SK-N-SH treated with all-trans-retinoic acid at 6 μM for 48 hours (cell line): ENCODE data around the gene WASF1.
"Not testable (repeated sequence)": the region's sequence is repeated elsewhere in the genome, so short reads cannot be mapped to it uniquely, and the experiment has no call there.

ENCODE experiments used
- ATAC-seq: fragments of 200-7000 bp; cut with Tn5 transposase; 3 replicates; pipeline ENCODE4 v1.9.1; 2020; ENCODE audit warnings: mild to moderate bottlenecking, moderate library complexity
- ARNTL ChIP-seq: fragments of 450-650 bp; formaldehyde crosslinking; IDR thresholded peaks from 2 replicates; pipeline ENCODE4 v1.5.0; 2020; ENCODE audit warnings: low read depth, mild to moderate bottlenecking, moderate library complexity, borderline replicate concordance
- BACH2 ChIP-seq: fragments of 250-450 bp; sonication (Bioruptor Pico); IDR thresholded peaks from 2 replicates; pipeline ENCODE4 v1.9.0; 2021; ENCODE audit warnings: mild to moderate bottlenecking, borderline replicate concordance
- CSDC2 ChIP-seq: fragments of 250-450 bp; sonication (Bioruptor Pico); IDR thresholded peaks from 2 replicates; pipeline ENCODE4 v1.5.0; 2020; ENCODE audit warnings: mild to moderate bottlenecking, moderate library complexity
- GLIS3 ChIP-seq: fragments of 250-450 bp; sonication (Bioruptor Pico); IDR thresholded peaks from 2 replicates; pipeline ENCODE4 v1.5.0; 2020; ENCODE audit warnings: mild to moderate bottlenecking, moderate library complexity
- ISL1 ChIP-seq: fragments of 250-450 bp; sonication (Bioruptor Pico); IDR thresholded peaks from 2 replicates; pipeline ENCODE4 v2.1.2; 2022; ENCODE audit warnings: mild to moderate bottlenecking, moderate library complexity
- OSR1 ChIP-seq: fragments of 250-450 bp; sonication (Bioruptor Pico); IDR thresholded peaks from 2 replicates; pipeline ENCODE4 v1.8.0; 2022; ENCODE audit warnings: moderate library complexity, mild to moderate bottlenecking, inconsistent platforms
- PPARA ChIP-seq: fragments of 250-450 bp; sonication (Bioruptor Pico); IDR thresholded peaks from 2 replicates; pipeline ENCODE4 v1.5.0; 2020; ENCODE audit warnings: mild to moderate bottlenecking, borderline replicate concordance
- TCF4 ChIP-seq: fragments of 250-450 bp; sonication (Bioruptor Pico); IDR thresholded peaks from 2 replicates; pipeline ENCODE4 v1.8.0; 2021; ENCODE audit warnings: mild to moderate bottlenecking, moderate library complexity, borderline replicate concordance
- TOX ChIP-seq: fragments of 250-450 bp; sonication (Bioruptor Pico); IDR thresholded peaks from 2 replicates; pipeline ENCODE4 v1.8.0; 2021; ENCODE audit warnings: mild to moderate bottlenecking, moderate library complexity, borderline replicate concordance
- ZC3H10 ChIP-seq: fragments of 250-450 bp; sonication (Bioruptor Pico); IDR thresholded peaks from 2 replicates; pipeline ENCODE4 v1.5.1; 2021; ENCODE audit warnings: mild to moderate bottlenecking, moderate library complexity
- ZFP3 ChIP-seq: fragments of 250-450 bp; sonication (Bioruptor Pico); IDR thresholded peaks from 2 replicates; pipeline ENCODE4 v1.5.0; 2020; ENCODE audit warnings: mild to moderate bottlenecking, moderate library complexity
- ZFP30 ChIP-seq: fragments of 450-650 bp; formaldehyde crosslinking; IDR thresholded peaks from 2 replicates; pipeline ENCODE4 v1.5.0; 2022; ENCODE audit warnings: mild to moderate bottlenecking, moderate library complexity
- ZNF565 ChIP-seq: fragments of 450-650 bp; formaldehyde crosslinking; conservative IDR thresholded peaks from 2 replicates; pipeline ENCODE4 v1.5.0; 2020; ENCODE audit warnings: low read depth, mild to moderate bottlenecking, moderate library complexity
- ZNF70 ChIP-seq: fragments of 450-650 bp; formaldehyde crosslinking; IDR thresholded peaks from 2 replicates; pipeline ENCODE4 v1.5.0; 2020; ENCODE audit warnings: mild to moderate bottlenecking, moderate library complexity
- ZNF8 ChIP-seq: fragments of 450-650 bp; formaldehyde crosslinking; IDR thresholded peaks from 2 replicates; pipeline ENCODE4 v1.5.0; 2020; ENCODE audit warnings: mild to moderate bottlenecking, moderate library complexity
- TF ChIP-seq, protein P1 (sequence below): fragments of 250-450 bp; sonication (Bioruptor Pico); IDR thresholded peaks from 2 replicates; pipeline ENCODE4 v1.8.0; 2021; ENCODE audit warnings: low read depth, mild to moderate bottlenecking, moderate library complexity, borderline replicate concordance
- TF ChIP-seq, protein P2 (sequence below): fragments of 250-450 bp; sonication (Bioruptor Pico); IDR thresholded peaks from 2 replicates; pipeline ENCODE4 v1.8.0; 2020; ENCODE audit warnings: mild to moderate bottlenecking, moderate library complexity, borderline replicate concordance
- TF ChIP-seq, protein P3 (sequence below): fragments of 250-450 bp; sonication (Bioruptor Pico); IDR thresholded peaks from 2 replicates; pipeline ENCODE4 v1.5.1; 2021; ENCODE audit warnings: mild to moderate bottlenecking, moderate library complexity

Gene WASF1

DNA sequence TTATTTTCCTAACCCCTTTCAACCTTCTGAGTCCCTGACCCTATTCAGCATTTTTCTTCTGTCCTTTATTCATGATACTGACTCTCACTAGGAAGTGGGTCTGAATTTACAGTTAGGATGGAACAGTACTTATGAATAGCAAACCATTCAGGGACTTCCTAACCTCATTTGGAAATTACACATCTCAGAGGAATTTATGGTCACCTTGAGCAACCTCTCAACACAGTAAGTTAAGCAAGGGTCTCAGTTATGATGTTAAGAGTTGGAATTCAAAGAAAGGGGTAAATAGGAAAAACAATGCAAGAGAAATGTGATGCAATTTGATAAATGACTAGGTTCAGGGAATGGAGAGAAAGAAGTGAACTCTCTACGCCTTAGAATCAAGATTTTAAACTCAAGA lies 104.1 kb downstream of the WASF1 start (continued):
- TF ChIP-seq OSR1 (CRISPR knock-in tag) (no peak), ZNF70 (no peak)

DNA sequence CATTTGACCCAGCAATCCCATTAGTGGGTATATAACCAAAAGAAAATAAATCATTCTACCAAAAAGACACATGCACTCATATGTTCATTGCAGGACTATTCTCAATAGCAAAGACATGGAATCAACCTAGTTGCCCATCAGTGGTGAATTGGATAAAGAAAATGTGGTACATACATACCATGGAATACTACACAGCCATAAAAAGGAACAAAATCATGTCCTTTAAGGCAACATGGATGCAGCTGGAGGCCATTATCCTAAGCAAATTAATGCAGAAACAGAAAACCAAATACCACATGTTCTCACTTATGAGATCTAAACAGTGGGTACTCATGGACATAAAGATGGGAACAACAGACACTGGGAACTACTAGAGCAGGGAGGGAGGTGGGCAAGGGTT lies 106.0 kb downstream of the WASF1 start:
- TF ChIP-seq ZNF70, result peak; percentile 66; the same call in 1 of the 2 replicates
- ATAC-seq, result not testable (repeated sequence)

DNA sequence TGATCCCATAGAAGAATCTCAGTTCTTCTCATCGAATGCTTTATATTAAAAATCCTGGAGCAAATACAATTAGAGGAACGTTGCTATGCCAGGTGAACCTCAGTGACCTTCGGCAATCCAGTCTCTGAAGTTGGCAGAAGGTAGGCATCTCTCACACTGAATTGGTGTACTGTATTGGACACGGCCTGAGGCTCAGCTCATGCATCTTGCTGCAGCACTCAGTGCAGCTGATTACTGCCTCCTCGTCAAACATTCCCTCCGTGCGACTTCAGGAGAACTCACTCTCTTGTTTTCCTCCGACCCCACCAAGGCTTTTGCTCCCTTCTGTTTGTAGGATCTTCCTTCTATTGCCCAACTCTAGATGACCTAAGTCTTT lies 110.9 kb downstream of the WASF1 start:
- TF ChIP-seq GLIS3 (CRISPR knock-in tag) (no peak), ZFP30 (CRISPR knock-in tag) (no peak), BACH2 (CRISPR knock-in tag) (no peak), TOX (no peak), PPARA (CRISPR knock-in tag) (no peak), ZNF70 (no peak), ISL1 (CRISPR knock-in tag) (no peak), ARNTL (no peak), ZNF8 (no peak), TCF4 (no peak)
- TF ChIP-seq, protein P1, sequence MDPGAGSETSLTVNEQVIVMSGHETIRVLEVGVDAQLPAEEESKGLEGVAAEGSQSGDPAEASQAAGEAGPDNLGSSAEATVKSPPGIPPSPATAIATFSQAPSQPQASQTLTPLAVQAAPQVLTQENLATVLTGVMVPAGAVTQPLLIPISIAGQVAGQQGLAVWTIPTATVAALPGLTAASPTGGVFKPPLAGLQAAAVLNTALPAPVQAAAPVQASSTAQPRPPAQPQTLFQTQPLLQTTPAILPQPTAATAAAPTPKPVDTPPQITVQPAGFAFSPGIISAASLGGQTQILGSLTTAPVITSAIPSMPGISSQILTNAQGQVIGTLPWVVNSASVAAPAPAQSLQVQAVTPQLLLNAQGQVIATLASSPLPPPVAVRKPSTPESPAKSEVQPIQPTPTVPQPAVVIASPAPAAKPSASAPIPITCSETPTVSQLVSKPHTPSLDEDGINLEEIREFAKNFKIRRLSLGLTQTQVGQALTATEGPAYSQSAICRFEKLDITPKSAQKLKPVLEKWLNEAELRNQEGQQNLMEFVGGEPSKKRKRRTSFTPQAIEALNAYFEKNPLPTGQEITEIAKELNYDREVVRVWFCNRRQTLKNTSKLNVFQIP (CRISPR knock-in tag), result no peak
- TF ChIP-seq, protein P2, sequence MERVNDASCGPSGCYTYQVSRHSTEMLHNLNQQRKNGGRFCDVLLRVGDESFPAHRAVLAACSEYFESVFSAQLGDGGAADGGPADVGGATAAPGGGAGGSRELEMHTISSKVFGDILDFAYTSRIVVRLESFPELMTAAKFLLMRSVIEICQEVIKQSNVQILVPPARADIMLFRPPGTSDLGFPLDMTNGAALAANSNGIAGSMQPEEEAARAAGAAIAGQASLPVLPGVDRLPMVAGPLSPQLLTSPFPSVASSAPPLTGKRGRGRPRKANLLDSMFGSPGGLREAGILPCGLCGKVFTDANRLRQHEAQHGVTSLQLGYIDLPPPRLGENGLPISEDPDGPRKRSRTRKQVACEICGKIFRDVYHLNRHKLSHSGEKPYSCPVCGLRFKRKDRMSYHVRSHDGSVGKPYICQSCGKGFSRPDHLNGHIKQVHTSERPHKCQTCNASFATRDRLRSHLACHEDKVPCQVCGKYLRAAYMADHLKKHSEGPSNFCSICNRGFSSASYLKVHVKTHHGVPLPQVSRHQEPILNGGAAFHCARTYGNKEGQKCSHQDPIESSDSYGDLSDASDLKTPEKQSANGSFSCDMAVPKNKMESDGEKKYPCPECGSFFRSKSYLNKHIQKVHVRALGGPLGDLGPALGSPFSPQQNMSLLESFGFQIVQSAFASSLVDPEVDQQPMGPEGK (CRISPR knock-in tag), result no peak
- TF ChIP-seq, all 23 proteins: peak for 0
- ATAC-seq, result no peak

DNA sequence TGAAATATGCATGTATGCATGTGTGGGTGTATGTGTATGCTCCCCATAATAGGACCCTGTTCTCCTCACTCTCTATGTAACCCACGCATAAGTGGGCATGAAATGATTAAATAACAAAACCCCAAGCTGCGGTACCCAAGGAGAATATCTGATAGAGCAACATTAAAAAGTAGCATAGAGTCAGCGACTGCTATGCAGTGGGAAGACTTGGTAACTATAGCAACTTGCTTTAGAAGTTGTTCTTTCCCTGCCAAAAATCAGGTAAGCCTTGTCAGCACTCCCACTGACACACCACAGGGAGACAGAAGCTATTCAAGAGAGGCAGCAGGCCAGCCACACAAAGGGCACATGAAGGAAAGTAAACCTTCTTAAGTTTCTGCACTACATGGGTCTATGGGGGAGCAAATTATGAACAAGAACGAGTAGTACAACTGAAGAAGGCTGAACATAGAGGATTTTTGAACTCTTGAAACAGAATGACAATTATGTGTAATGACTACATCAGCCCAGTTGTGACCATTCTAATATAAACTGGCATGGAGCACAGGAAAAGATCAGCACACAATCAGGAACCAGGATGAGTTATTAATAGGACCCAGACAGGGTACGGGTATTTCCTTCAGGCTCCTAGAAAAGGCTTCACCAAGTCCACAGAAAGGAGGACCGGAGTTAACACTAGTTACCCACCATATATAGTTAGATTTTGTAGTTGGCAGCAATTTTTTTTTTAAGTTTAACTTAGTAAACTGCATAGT lies 111.5 kb downstream of the WASF1 start:
- TF ChIP-seq ZFP3 (CRISPR knock-in tag) (no peak), ZNF565 (CRISPR knock-in tag) (no peak), ZC3H10 (CRISPR knock-in tag) (no peak), BACH2 (CRISPR knock-in tag) (no peak), CSDC2 (CRISPR knock-in tag) (no peak), TCF4 (no peak), ISL1 (CRISPR knock-in tag) (no peak), ZFP30 (CRISPR knock-in tag) (no peak)
- TF ChIP-seq, protein P3, sequence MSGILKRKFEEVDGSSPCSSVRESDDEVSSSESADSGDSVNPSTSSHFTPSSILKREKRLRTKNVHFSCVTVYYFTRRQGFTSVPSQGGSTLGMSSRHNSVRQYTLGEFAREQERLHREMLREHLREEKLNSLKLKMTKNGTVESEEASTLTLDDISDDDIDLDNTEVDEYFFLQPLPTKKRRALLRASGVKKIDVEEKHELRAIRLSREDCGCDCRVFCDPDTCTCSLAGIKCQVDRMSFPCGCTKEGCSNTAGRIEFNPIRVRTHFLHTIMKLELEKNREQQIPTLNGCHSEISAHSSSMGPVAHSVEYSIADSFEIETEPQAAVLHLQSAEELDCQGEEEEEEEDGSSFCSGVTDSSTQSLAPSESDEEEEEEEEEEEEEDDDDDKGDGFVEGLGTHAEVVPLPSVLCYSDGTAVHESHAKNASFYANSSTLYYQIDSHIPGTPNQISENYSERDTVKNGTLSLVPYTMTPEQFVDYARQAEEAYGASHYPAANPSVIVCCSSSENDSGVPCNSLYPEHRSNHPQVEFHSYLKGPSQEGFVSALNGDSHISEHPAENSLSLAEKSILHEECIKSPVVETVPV, result no peak
- TF ChIP-seq, protein P2 (CRISPR knock-in tag), result no peak
- TF ChIP-seq, protein P1 (CRISPR knock-in tag), result no peak
- ATAC-seq, result peak; percentile 34; the same call in 1 of the 3 replicates
